MM.1S (cell line): ENCODE results near the gene SRC.

Experiments
- EZH2 ChIP-seq: fragments of 300-600 bp; sonication (generic); optimal IDR thresholded peaks from 2 replicates; pipeline ENCODE3; 2017; ENCODE audit warnings: low read depth, mild to moderate bottlenecking, antibody characterized with exemption, low read length, mixed read lengths
- EZH2phosphoT487 ChIP-seq: fragments of 300-600 bp; sonication (generic); IDR thresholded peaks from 2 replicates; pipeline ENCODE4 v1.6.1; 2018; ENCODE audit warnings: antibody characterized with exemption, low read length
- TF ChIP-seq, protein P1 (sequence below): fragments of 300-600 bp; sonication (generic); IDR thresholded peaks from 2 replicates; pipeline ENCODE4 v1.5.1; 2016; ENCODE audit warnings: antibody characterized with exemption, low read length, mixed read lengths

- TF ChIP-seq, protein P1, sequence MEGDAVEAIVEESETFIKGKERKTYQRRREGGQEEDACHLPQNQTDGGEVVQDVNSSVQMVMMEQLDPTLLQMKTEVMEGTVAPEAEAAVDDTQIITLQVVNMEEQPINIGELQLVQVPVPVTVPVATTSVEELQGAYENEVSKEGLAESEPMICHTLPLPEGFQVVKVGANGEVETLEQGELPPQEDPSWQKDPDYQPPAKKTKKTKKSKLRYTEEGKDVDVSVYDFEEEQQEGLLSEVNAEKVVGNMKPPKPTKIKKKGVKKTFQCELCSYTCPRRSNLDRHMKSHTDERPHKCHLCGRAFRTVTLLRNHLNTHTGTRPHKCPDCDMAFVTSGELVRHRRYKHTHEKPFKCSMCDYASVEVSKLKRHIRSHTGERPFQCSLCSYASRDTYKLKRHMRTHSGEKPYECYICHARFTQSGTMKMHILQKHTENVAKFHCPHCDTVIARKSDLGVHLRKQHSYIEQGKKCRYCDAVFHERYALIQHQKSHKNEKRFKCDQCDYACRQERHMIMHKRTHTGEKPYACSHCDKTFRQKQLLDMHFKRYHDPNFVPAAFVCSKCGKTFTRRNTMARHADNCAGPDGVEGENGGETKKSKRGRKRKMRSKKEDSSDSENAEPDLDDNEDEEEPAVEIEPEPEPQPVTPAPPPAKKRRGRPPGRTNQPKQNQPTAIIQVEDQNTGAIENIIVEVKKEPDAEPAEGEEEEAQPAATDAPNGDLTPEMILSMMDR = no peak
- TF ChIP-seq EZH2 = no peak
- TF ChIP-seq EZH2phosphoT487 = no peak
These were observed 37.5 kb downstream of the SRC start for GRCh38 chr20:37383229-37383989.
